Erythroblast (primary cell): ENCODE measurements around the gene ABHD1.

Experiments used
- GATA1 ChIP-seq: IDR thresholded peaks from 2 replicates; pipeline ENCODE4 v1.6.1; 2011; ENCODE audit warnings: low read depth, mild to moderate bottlenecking, control low read depth, low read length, moderate library complexity
- POLR2A ChIP-seq: IDR thresholded peaks from 2 replicates; pipeline ENCODE4 v1.6.1; 2011; ENCODE audit warnings: mild to moderate bottlenecking, low read length

- TF ChIP-seq POLR2A = no peak
- TF ChIP-seq GATA1 = no peak
These were observed 26.3 kb upstream of the ABHD1 start for GRCh38 chr2:27097341-27097740.
